OCI-LY3 (cell line): ENCODE data around the gene SNORC.

Source experiments
- CTCF ChIP-seq: fragments of 200-600, 300-600 bp; sonication (generic); IDR thresholded peaks from 2 replicates; pipeline ENCODE4 v1.5.1; 2014; ENCODE audit warnings: antibody characterized with exemption, low read length, low read depth
- EZH2phosphoT487 ChIP-seq: fragments of 200-600 bp; shearing (Covaris generic); IDR thresholded peaks from 2 replicates; pipeline ENCODE4 v1.6.1; 2018; ENCODE audit warnings: antibody characterized with exemption, mixed run types, low read depth

GRCh38 chr2:232925821-232926156, 55.7 kb downstream of the SNORC start:
- TF ChIP-seq CTCF: no peak
- no peak for TF ChIP-seq EZH2phosphoT487
